ENCODE data around the gene F5. TPM values are rescaled to one million over a fixed set of nuclear protein-coding genes. Genes with fewer than 3 reads are reported as not detected.

The F5 gene
- total RNA-seq, 4 donors from 2014 or later: 0.38 to 5.5 (median 2.7) TPM

GRCh38 chr1:169514566-169515270 is 71.6 kb downstream of the F5 start:
- WGBS, 2 donors: 50 to 56% methylated on average over 2 of the region's 2 CpGs
- TF ChIP-seq POLR2A (IDR thresholded peaks at IDR 0.05) (no peak), CTCF (IDR thresholded peaks at IDR 0.05) (no peak)
- no peak for DNase-seq (ENCODE audit: low spot score in 2 of 2)
- intact Hi-C loops (cut with DNase I; ENCODE audit: low total_unique reads): no loop called here
- no peak overlapping the region for H3K4me3 ChIP-seq (ENCODE audit: low read depth, poor library complexity, severe bottlenecking)

- intact Hi-C loops (cut with DNase I; ENCODE audit: low total_unique reads): no loop called here
- no peak overlapping the region for H3K4me3 ChIP-seq (ENCODE audit: low read depth, poor library complexity, severe bottlenecking)
- DNase-seq (ENCODE audit: low spot score in 2 of 2): no peak
- TF ChIP-seq POLR2A (IDR thresholded peaks at IDR 0.05) (no peak), CTCF (IDR thresholded peaks at IDR 0.05) (no peak)
Measured at GRCh38 chr1:169513208-169513607, 73.1 kb downstream of the F5 start.

- intact Hi-C loops (cut with DNase I; ENCODE audit: low total_unique reads): no loop called here
- 30 to 31% methylated on average over 3 of the region's 3 CpGs for WGBS, 2 donors
Measured at GRCh38 chr1:169511316-169512005, 74.8 kb downstream of the F5 start.

GRCh38 chr1:169510060-169510459 is 76.2 kb downstream of the F5 start:
- DNase-seq (ENCODE audit: low spot score in 2 of 2): no peak
- TF ChIP-seq CTCF (IDR thresholded peaks at IDR 0.05) (no peak), POLR2A (IDR thresholded peaks at IDR 0.05) (no peak)
- no peak overlapping the region for H3K4me3 ChIP-seq (ENCODE audit: low read depth, poor library complexity, severe bottlenecking)
- WGBS, 2 donors: 90 to 95% methylated on average over 4 of the region's 4 CpGs
- intact Hi-C loops (cut with DNase I; ENCODE audit: low total_unique reads): no loop called here

More at GRCh38 chr1:169511316-169512005, 74.8 kb downstream of the F5 start:
- DNase-seq (ENCODE audit: low spot score in 2 of 2): peak in 1 of 2 donors; percentile 67
- H3K4me3 ChIP-seq (ENCODE audit: low read depth, poor library complexity, severe bottlenecking): no peak overlapping the region
- TF ChIP-seq CTCF (IDR thresholded peaks at IDR 0.05): no peak
- TF ChIP-seq POLR2A (IDR thresholded peaks at IDR 0.05): no peak

GRCh38 chr1:169509354-169509753 is 76.9 kb downstream of the F5 start:
- no peak overlapping the region for H3K4me3 ChIP-seq (ENCODE audit: low read depth, poor library complexity, severe bottlenecking)
- DNase-seq (ENCODE audit: low spot score in 2 of 2): no peak
- intact Hi-C loops (cut with DNase I; ENCODE audit: low total_unique reads): no loop called here
- WGBS, 2 donors: 94 to 95% methylated on average over 1 of the region's 1 CpG
- TF ChIP-seq POLR2A (IDR thresholded peaks at IDR 0.05): no peak
- no peak for TF ChIP-seq CTCF (IDR thresholded peaks at IDR 0.05)

Data from lower leg skin (tissue), 4 donors.